Activated CD4-positive, alpha-beta memory T cell treated with anti-CD3 and anti-CD28 coated beads for 36 hours (primary cell): ENCODE data around the gene LAMC3. TPM values are rescaled to one million over a fixed set of nuclear protein-coding genes. Genes with fewer than 3 reads are reported as not detected.

ENCODE experiments used
- CTCF ChIA-PET: fragments of 350-600 bp; sonication (Branson Sonifier 250); formaldehyde crosslinking; loops from one replicate; lab custom pipeline; 2021; ENCODE audit warnings: antibody characterized with exemption, inconsistent platforms; lab: Charles Lee
- POLR2A ChIA-PET: fragments of 350-600 bp; sonication (Branson Sonifier 250); formaldehyde crosslinking; loops from one replicate; lab custom pipeline; 2021; ENCODE audit warnings: antibody characterized with exemption; lab: Charles Lee
- DNase-seq: peaks from one replicate; pipeline ENCODE4 v3.0.0-alpha.2; 2020
- H3K27ac Mint-ChIP-seq: one replicate; pipeline ENCODE4 v1.8.0; 2021; ENCODE audit warnings: mixed read lengths
- H3K27me3 Mint-ChIP-seq: one replicate; pipeline ENCODE4 v1.8.0; 2021; ENCODE audit warnings: mixed read lengths
- H3K36me3 Mint-ChIP-seq: one replicate; pipeline ENCODE4 v1.8.0; 2021; ENCODE audit warnings: mixed read lengths
- H3K4me1 Mint-ChIP-seq: one replicate; pipeline ENCODE4 v1.8.0; 2021; ENCODE audit warnings: low read depth, mixed read lengths
- H3K4me3 Mint-ChIP-seq: one replicate; pipeline ENCODE4 v1.8.0; 2021; ENCODE audit warnings: mild to moderate bottlenecking, mixed read lengths
- H3K9me3 Mint-ChIP-seq: one replicate; pipeline ENCODE4 v1.8.0; 2021; ENCODE audit warnings: mixed read lengths
- intact Hi-C: fragments of 100-400 bp; cut with micrococcal nuclease; formaldehyde crosslinking; loops from one replicate; pipeline ENCODE4 v1.15.1; 2023
- total RNA-seq, 2 experiments: library from RNA; stranded (reverse); gene quantifications; one replicate each; pipeline ENCODE4 v1.2.3, GENCODE V29; 2021

Gene LAMC3
- total RNA-seq, 2 experiments from 2014 or later, result 0.12 to 0.34 TPM

- Mint-ChIP-seq H3K27me3 (peaks cover 1% of the 10 kb centered on the region), H3K27ac (no peak overlapping the region)
- intact Hi-C loops, result no loop called here
Observed at GRCh38 chr9:131050831-131051230, 41.9 kb downstream of the LAMC3 start.

GRCh38 chr9:131051592-131052517 lies 42.9 kb downstream of the LAMC3 start:
- ChIA-PET CTCF (interaction anchor here (1.2 kb wide), 1 partner anchor 185 kb away, joined by 3 read pairs; no protein-coding TSS in a partner anchor), POLR2A (no interaction called here)
- DNase-seq, result no peak
- Mint-ChIP-seq H3K4me3 (no peak overlapping the region), H3K4me1 (peaks cover under 1% of the 10 kb centered on the region), H3K36me3 (no peaks in the 10 kb centered on the region), H3K27me3 (peaks cover 1% of the 10 kb centered on the region), H3K27ac (no peak overlapping the region), H3K9me3 (no peaks in the 10 kb centered on the region)
- intact Hi-C loops, result no loop called here

More at GRCh38 chr9:131050831-131051230, 41.9 kb downstream of the LAMC3 start:
- no peak for DNase-seq
- H3K36me3 Mint-ChIP-seq, result no peaks in the 10 kb centered on the region
- no peak overlapping the region for H3K4me3 Mint-ChIP-seq
- ChIA-PET CTCF (interaction anchor here (0.8 to 1.2 kb wide), 2 partner anchors 118 to 184 kb away, joined by 3 read pairs; no protein-coding TSS in a partner anchor), POLR2A (no interaction called here)
- no peaks in the 10 kb centered on the region for H3K9me3 Mint-ChIP-seq
- H3K4me1 Mint-ChIP-seq, result peaks cover 2% of the 10 kb centered on the region

GRCh38 chr9:131053896-131054295 lies 44.9 kb downstream of the LAMC3 start:
- Mint-ChIP-seq H3K4me1 (no peaks in the 10 kb centered on the region), H3K27ac (no peak overlapping the region), H3K27me3 (peaks cover 1% of the 10 kb centered on the region), H3K9me3 (no peaks in the 10 kb centered on the region), H3K36me3 (no peaks in the 10 kb centered on the region), H3K4me3 (no peak overlapping the region)
- intact Hi-C loops, result no loop called here
- no peak for DNase-seq
- POLR2A ChIA-PET, result no interaction called here
- CTCF ChIA-PET, result interaction anchor here (0.7 to 1.5 kb wide), 6 partner anchors 11 to 555 kb away, joined by 3 to 5 read pairs (median 4); no protein-coding TSS in a partner anchor

- Mint-ChIP-seq H3K9me3 (no peaks in the 10 kb centered on the region), H3K36me3 (no peaks in the 10 kb centered on the region), H3K27me3 (no peaks in the 10 kb centered on the region), H3K4me3 (no peak overlapping the region), H3K27ac (no peak overlapping the region), H3K4me1 (no peaks in the 10 kb centered on the region)
- DNase-seq, result no peak
- POLR2A ChIA-PET, result no interaction called here
- intact Hi-C loops, result no loop called here
- CTCF ChIA-PET, result interaction anchor here (0.5 to 3.8 kb wide), 17 partner anchors 8 to 342 kb away, joined by 3 to 37 read pairs (median 4); partner anchors contain the start of gene NUP214
Observed at GRCh38 chr9:131056781-131057506, 48.0 kb downstream of the LAMC3 start.

GRCh38 chr9:131060900-131061630 lies 52.1 kb downstream of the LAMC3 start:
- no peaks in the 10 kb centered on the region for H3K36me3 Mint-ChIP-seq
- CTCF ChIA-PET, result interaction anchor here (1.3 kb wide), 1 partner anchor 275 kb away, joined by 4 read pairs; no protein-coding TSS in a partner anchor
- H3K27ac Mint-ChIP-seq, result no peak overlapping the region
- POLR2A ChIA-PET, result no interaction called here
- H3K4me1 Mint-ChIP-seq, result no peaks in the 10 kb centered on the region
- peaks cover 3% of the 10 kb centered on the region for H3K27me3 Mint-ChIP-seq
- no peak for DNase-seq
- H3K4me3 Mint-ChIP-seq, result no peak overlapping the region
- intact Hi-C loops, result no loop called here
- no peaks in the 10 kb centered on the region for H3K9me3 Mint-ChIP-seq

GRCh38 chr9:131062969-131063368 lies 54.0 kb downstream of the LAMC3 start:
- Mint-ChIP-seq H3K4me3 (no peak overlapping the region), H3K4me1 (no peaks in the 10 kb centered on the region), H3K9me3 (no peaks in the 10 kb centered on the region), H3K27ac (no peak overlapping the region), H3K36me3 (no peaks in the 10 kb centered on the region), H3K27me3 (peaks cover 3% of the 10 kb centered on the region)
- POLR2A ChIA-PET, result no interaction called here
- DNase-seq, result no peak
- CTCF ChIA-PET, result interaction anchor here (1.0 kb wide), 1 partner anchor 16 kb away, joined by 5 read pairs; no protein-coding TSS in a partner anchor
- intact Hi-C loops, result no loop called here

- ChIA-PET CTCF (interaction anchor here (1.2 kb wide), 1 partner anchor 19 kb away, joined by 4 read pairs; no protein-coding TSS in a partner anchor), POLR2A (no interaction called here)
- H3K4me3 Mint-ChIP-seq, result no peak overlapping the region
- H3K27ac Mint-ChIP-seq, result no peak overlapping the region
- no peaks in the 10 kb centered on the region for H3K9me3 Mint-ChIP-seq
- H3K4me1 Mint-ChIP-seq, result no peaks in the 10 kb centered on the region
- no peak for DNase-seq
- H3K36me3 Mint-ChIP-seq, result no peaks in the 10 kb centered on the region
- H3K27me3 Mint-ChIP-seq, result peaks cover 3% of the 10 kb centered on the region
- intact Hi-C loops, result no loop called here
Observed at GRCh38 chr9:131065599-131065998, 56.6 kb downstream of the LAMC3 start.

- H3K27me3 Mint-ChIP-seq, result peaks cover 3% of the 10 kb centered on the region
- no peaks in the 10 kb centered on the region for H3K36me3 Mint-ChIP-seq
- no peak overlapping the region for H3K4me3 Mint-ChIP-seq
- DNase-seq, result no peak
- no peak overlapping the region for H3K27ac Mint-ChIP-seq
- POLR2A ChIA-PET, result no interaction called here
- no peaks in the 10 kb centered on the region for H3K9me3 Mint-ChIP-seq
- intact Hi-C loops, result no loop called here
- CTCF ChIA-PET, result interaction anchor here (0.9 kb wide), 1 partner anchor 10 kb away, joined by 3 read pairs; no protein-coding TSS in a partner anchor
- H3K4me1 Mint-ChIP-seq, result no peaks in the 10 kb centered on the region
Observed at GRCh38 chr9:131067625-131068024, 58.7 kb downstream of the LAMC3 start.

GRCh38 chr9:131068076-131068816 lies 59.3 kb downstream of the LAMC3 start:
- no peak for DNase-seq
- intact Hi-C loops, result no loop called here
- Mint-ChIP-seq H3K27ac (no peak overlapping the region), H3K36me3 (no peaks in the 10 kb centered on the region), H3K27me3 (peaks cover 3% of the 10 kb centered on the region), H3K4me1 (no peaks in the 10 kb centered on the region), H3K9me3 (no peaks in the 10 kb centered on the region), H3K4me3 (no peak overlapping the region)
- CTCF ChIA-PET, result interaction anchor here (0.9 kb wide), 1 partner anchor 11 kb away, joined by 3 read pairs; no protein-coding TSS in a partner anchor
- POLR2A ChIA-PET, result no interaction called here

- H3K27me3 Mint-ChIP-seq, result peaks cover 3% of the 10 kb centered on the region
- DNase-seq, result no peak
- H3K36me3 Mint-ChIP-seq, result no peaks in the 10 kb centered on the region
- no peaks in the 10 kb centered on the region for H3K9me3 Mint-ChIP-seq
- intact Hi-C loops, result no loop called here
- CTCF ChIA-PET, result no interaction called here
- H3K4me3 Mint-ChIP-seq, result no peak overlapping the region
- POLR2A ChIA-PET, result no interaction called here
- no peak overlapping the region for H3K27ac Mint-ChIP-seq
- H3K4me1 Mint-ChIP-seq, result no peaks in the 10 kb centered on the region
Observed at GRCh38 chr9:131069699-131070098, 60.7 kb downstream of the LAMC3 start.
